HEK293T (cell line): Measurements from ENCODE around the gene PARG.
"Not testable (repeated sequence)": the region's sequence is repeated elsewhere in the genome, so short reads cannot be mapped to it uniquely, and the experiment has no call there.

Experiments used
- CTCF ChIA-PET: fragments of 350-600 bp; formaldehyde crosslinking; extraction: SDS; loops from one replicate; lab custom pipeline; 2021; ENCODE audit warnings: antibody characterized with exemption, inconsistent platforms; lab: Yijun Ruan, JAX
- POLR2A ChIA-PET: fragments of 350-600 bp; formaldehyde crosslinking; extraction: SDS; loops from one replicate; lab custom pipeline; 2020; ENCODE audit warnings: antibody characterized with exemption, inconsistent platforms; lab: Yijun Ruan, JAX
- DNase-seq: peaks from one replicate; pipeline ENCODE4 v3.0.0; 2012; ENCODE audit warnings: mixed read lengths; ENCODE audit errors: extremely low spot score

The PARG gene

DNA sequence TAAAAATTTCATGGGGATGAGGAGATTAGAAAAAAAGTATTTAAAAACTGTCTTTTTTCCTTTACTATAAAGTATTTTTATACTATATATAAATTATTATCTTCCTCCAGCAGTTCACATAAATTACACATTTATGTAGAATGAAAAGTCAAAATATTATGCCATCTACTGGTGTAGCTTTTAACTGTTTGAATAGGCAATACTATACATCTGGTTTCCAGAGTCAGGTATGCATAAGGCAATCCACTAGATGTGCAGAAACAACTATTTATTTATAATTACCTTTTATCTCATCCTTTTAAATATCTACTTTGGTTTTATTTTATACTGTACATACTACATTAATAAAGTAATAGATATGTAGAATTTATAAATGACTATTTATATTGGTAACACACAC, 25.4 kb downstream of the PARG start:
- DNase-seq, POLR2A ChIA-PET, CTCF ChIA-PET: not testable (repeated sequence)

DNA sequence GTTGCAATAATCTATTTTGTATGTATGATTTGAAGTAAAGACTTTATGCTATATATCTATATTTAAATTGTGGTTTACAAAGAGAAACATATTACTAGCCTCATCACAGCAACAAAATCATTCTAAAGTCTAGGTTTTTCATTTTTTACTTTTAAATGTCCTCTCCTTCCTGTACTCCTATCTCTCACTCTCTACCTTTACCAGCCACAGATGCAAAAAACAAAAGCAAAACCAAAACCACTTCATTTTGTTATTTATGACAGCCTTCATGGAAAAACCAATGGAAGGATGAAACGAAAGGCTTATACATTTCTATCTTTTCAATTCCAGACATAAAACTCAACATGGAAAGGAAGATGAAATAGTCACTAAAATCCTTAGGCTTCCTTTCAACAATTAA, 31.5 kb downstream of the PARG start:
- CTCF ChIA-PET, POLR2A ChIA-PET: not testable (repeated sequence)

DNA sequence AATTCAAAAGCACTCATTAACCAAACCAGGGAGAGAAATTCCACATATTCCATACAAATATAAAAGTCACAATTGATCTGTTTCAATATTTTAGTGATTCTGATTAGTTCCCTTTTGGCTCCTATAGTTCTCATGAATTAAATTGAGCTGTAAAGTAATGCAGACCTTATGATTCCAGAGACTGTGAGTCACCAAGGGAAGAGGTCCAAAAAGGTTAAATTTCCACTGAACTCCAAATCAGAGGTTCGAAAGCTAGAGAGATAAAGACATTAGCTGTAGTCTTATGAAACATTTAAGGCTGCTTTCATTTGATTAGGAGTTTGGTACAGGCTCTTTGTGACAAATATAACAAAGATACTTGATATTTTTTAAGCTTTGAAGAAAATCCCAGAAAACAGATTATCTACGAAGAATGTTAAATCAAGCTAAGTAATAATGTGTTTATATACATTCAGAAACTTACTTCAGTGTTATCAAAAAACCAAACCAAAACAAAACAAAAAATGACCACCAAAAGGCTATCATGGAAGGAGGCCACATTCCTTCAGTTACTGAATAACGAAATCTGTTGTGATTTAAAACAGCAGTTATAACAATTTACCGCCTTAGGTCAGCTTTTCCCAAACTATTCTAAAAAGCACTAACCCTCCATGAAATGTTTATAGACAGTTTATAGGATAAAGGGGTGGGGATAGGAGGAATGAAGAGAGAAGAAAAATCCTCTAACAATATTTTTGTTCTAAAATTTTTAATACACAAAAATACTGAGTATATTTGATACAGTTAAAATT, 33.3 kb downstream of the PARG start:
- DNase-seq, CTCF ChIA-PET, POLR2A ChIA-PET: not testable (repeated sequence)

More for the DNA sequence above, 31.5 kb downstream of the PARG start:
- not testable (repeated sequence) for DNase-seq

DNA sequence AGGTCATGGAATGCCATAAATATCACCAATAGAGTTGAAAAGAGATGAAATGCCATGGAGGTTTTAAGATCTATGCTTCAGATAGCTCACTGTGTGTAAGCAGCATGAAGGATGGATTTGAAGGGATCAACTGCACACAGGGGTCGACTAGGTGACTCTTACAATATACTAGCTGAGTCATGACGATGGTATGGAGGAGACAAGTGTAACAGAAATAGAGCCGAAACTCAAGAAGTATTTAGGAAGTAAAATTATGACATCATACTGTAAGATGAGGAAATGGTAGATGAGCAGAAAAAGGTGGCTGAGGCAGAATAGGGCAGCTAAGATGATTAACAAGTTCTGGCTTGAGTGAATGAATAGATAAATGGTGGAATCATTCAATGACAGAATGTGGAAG, 38.0 kb downstream of the PARG start:
- CTCF ChIA-PET, DNase-seq, POLR2A ChIA-PET: not testable (repeated sequence)

DNA sequence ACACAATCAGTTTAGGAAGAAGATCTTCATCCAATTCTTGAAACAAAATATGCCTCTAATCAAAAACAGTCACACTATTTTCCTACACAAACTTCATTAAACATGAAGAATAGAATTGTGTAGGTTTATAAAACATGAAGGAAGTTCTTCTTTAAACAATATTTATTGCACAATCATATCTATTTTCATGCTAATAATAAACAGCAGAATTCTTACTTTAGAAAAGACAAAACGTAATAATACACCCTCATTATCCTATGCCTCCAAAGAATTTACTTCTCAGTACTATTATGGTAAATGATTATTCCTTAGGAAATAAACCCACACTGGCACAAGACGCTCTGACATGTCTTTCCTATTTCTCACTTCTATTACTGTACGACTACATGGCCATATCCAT, 41.4 kb downstream of the PARG start:
- CTCF ChIA-PET, POLR2A ChIA-PET, DNase-seq: not testable (repeated sequence)

DNA sequence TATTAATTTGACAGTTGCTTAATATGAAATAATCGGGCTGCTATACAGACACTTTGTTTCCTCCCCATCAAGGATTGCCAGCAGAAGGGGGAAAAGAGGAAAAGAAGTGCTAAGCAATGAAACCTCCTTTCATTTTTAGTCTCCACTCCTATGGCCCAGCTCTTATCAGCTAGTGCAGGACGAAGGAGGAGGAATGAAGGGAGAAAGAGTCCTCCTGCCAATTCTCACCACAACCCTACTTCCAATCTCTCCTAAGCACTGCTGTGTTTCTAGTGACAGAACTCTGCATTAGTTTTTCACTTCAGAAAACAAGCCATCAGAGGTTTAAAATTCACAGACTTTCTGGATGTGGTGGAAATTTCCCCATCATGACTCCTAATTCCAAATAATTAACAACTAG, 41.8 kb downstream of the PARG start:
- POLR2A ChIA-PET, DNase-seq, CTCF ChIA-PET: not testable (repeated sequence)

DNA sequence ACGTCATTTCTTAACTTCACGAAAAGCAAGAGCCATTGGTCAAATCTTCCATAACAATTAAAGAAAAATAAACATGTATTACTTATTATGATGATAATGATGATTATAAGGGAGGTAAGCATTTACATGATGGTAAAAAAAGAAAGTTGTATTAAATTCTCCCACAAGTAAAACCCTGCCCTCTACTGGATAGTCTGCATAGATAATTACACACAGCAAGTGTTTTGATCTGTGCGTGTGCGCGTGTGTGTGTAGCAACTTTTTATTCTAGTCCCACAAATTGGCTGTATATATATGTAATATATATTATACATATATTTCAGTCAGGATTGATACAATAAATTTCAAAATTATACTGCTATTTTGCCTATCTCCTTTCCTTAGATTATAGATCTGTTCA, 51.8 kb downstream of the PARG start:
- POLR2A ChIA-PET, CTCF ChIA-PET, DNase-seq: not testable (repeated sequence)

DNA sequence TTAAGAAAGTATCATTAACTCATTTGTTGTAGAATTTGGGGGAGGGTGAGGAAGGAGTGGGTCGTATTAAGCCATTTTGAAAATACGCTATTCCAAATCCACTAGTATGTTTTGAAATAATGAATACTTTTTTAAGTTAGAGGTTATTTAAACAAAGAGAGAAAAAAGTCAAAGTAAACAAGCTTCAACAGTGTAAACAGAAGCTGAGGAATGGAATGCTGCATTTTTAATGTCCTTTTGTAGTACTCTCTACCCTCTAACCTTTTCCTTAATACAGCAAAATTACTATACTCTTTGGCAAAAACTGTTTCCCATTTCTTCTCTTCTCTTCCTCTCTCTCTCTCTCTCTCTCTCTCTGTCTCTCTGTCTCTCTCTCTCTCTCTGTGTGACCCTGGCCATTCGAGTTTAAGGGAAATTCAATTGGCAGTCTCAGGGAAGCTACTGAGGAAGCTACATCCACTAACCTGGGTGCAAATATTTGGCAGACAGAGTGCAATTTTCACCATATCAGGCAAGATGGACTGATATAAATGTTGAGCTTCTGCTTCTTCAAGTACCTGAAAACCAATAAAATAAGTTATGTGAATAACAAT, 57.0 kb downstream of the PARG start:
- POLR2A ChIA-PET, CTCF ChIA-PET, DNase-seq: not testable (repeated sequence)

DNA sequence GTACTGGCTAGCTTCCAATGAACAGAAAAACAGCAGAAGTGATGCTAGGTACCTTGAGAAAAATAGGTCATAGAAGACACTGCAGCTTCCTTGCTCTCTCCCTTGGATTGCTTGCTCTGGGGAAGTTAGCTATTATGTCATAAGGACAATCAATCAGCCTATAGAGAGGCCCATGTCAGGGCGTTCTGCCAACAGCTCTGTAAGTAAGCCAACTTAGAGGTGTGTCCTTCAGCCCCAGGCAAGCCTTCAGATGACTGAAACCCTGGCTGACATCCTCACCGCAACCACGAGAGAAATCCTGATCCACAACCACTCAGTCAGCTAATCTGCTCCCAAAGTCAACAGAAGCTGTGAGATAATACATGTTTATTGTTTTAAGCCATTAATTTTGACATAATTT, 58.0 kb downstream of the PARG start:
- CTCF ChIA-PET, POLR2A ChIA-PET, DNase-seq: not testable (repeated sequence)

DNA sequence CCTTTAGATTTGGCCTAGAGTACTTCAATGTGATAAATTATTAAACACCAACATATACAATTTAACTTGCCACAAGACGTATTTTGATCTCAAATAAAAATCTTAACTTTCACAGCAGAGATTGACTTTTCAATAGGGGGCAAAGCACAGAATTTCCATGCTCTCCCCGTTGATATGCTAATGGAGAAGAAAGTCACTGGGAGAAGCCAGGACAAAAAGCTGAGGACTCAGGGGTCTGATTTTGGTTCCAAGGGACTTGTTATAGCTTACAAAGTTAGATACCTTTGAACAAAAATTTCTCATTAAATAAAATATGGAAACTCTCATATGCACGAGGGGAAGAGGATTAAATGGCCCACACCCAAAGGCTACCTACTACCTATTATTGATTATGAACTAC, 59.5 kb downstream of the PARG start:
- POLR2A ChIA-PET, DNase-seq, CTCF ChIA-PET: not testable (repeated sequence)

DNA sequence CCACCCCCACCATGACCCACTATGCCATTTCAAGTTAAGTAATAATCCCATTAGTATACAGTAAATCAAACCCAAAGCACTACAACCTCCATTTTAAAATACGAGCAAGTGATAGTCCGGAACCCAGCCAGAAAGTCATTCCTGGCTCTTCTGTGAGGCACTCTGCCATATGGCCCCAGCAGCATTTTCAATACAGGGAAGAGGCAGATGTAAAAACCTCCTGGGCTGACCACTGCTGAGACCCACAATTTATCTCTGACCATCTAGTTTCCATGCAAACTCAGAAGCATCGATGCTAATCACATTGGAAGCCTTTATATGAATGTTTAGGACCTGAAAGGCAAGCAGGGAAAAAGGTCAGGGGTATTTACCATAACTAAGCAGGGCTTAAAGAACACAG, 69.1 kb downstream of the PARG start:
- POLR2A ChIA-PET, CTCF ChIA-PET, DNase-seq: not testable (repeated sequence)

DNA sequence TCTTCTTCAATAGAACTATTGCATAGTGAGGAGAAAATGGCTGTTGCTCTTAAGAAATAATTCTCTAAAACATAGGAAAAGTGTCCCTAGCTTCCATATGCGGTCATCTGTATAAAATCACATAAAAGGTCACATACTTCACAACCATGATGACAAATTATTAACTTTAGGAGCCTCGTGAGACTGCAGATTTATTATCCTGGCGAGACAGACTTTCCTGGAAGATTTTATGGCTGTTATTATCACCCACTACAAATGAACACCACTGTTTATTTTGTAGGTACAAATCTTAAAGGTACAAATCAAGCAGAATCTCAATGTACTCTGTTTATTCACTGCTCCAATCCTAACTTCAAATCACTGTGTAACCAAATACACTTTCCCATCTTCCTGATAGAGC, 70.4 kb downstream of the PARG start:
- POLR2A ChIA-PET, DNase-seq, CTCF ChIA-PET: not testable (repeated sequence)

DNA sequence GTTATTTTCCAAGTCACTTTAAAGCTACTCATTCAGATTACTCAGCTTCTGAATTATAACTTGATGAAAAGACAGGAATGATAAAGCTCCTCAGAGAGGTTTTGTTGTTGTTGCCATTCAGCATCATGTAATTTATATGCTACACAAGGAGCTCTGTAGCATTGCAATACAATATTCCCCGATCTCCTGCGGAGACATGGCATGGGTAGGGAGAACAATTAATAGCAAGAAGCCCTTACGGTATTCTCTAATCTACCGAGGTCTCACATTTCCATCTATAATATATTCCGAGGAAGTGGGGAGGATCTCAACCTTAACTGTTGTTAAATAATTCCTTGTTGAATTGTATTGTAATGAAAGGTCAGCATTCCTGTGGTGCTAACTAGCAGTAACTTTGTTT, 81.9 kb downstream of the PARG start:
- DNase-seq, POLR2A ChIA-PET, CTCF ChIA-PET: not testable (repeated sequence)

DNA sequence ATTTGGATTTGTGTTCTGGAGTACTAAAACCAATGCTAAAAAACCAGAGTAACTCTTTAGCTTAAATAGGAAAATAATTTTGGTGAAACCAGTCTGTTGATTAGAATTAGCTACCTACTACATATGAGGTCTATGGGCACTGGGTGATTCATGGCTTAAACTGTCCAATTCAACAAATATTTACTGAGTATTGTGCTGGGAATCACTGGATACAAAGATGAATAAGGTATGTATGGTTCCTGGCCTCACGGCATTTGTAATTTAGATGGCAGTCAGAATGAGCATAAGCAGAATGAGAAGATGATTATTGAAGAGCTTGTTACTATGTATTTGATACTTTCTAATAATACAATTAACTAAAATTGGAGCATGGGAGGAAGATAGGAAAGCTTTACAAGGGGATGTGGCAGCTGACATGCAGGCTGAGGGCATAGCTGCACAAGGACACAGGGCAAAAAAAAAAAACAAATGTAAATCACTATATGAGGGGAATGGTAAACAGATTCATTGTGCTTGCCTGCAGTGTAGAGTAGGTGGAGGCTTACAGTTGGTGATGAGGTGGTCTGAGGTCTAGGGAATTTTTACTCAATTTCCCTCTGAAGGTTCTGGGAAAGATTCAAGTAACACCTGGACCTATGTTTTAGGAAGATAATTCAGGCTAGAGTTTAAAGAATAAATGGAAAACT, 83.0 kb downstream of the PARG start:
- DNase-seq, POLR2A ChIA-PET, CTCF ChIA-PET: not testable (repeated sequence)

DNA sequence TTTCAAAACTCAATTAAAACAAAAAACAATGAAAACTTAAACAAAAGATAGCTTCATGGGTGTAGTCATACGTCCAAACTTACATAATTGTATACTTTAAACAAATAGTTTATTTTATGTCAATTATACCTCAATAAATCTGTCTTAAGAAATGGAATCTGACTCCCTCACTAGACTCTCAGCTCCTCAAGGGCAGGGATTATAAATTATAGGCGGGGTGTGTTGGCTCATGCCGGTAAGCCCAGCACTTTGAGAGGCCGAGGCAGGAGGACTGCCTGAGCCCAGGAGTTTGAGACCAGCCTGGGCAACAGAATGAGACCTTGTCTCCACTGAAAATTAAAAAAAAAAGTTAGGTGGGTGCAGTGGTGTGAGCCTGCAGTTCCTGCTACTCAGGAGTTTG, 92.3 kb downstream of the PARG start:
- CTCF ChIA-PET, POLR2A ChIA-PET, DNase-seq: not testable (repeated sequence)
